Endothelial cell of umbilical vein (primary cell): ENCODE data around the gene PIF1. TPM values are rescaled to one million over a fixed set of nuclear protein-coding genes. Genes with fewer than 3 reads are reported as not detected.

Experiments
- BruUV-seq: library from RNA; stranded (reverse); fragments of 400-500 nt; replicated peaks from 2 replicates; lab custom pipeline; 2021; lab: Mats Ljungman, UMichigan
- CTCF ChIA-PET: fragments of 300-600, 350-600 bp; sonication (Branson Sonifier 250); formaldehyde crosslinking; loops from one replicate; lab custom pipeline; 2021; ENCODE audit warnings: antibody characterized with exemption, inconsistent platforms; lab: Charles Lee
- POLR2A ChIA-PET: fragments of 300-600, 350-600 bp; sonication (Branson Sonifier 250); formaldehyde crosslinking; loops from one replicate; lab custom pipeline; 2021; ENCODE audit warnings: antibody characterized with exemption, inconsistent platforms; lab: Charles Lee
- DNase-seq: peaks from one replicate; pipeline ENCODE4 v3.0.0-alpha.2; 2011; ENCODE audit warnings: low read depth, low spot score
- FAIRE-seq: peaks from 2 replicates; lab custom pipeline; 2011; peaks lifted over from hg19 to GRCh38; lab: Jason Lieb, UNC
- H2AFZ ChIP-seq: 2 replicates; pipeline ENCODE4 v1.6.0; 2012; ENCODE audit warnings: low read depth, low read length, control low read depth, inconsistent platforms
- H3K27ac ChIP-seq: 2 replicates; pipeline ENCODE4 v1.5.1; 2011; ENCODE audit warnings: low read depth, mild to moderate bottlenecking, control low read depth, low read length, moderate library complexity; ENCODE audit not compliant: insufficient read depth
- H3K27me3 ChIP-seq, 2 experiments: 2 replicates each; pipeline versions ENCODE4 v1.6.0 to v1.6.1; 2011; ENCODE audit warnings: low read length in 2 of 2, mixed read lengths in 1 of 2; ENCODE audit not compliant: control insufficient read depth in 2 of 2, insufficient read depth in 2 of 2
- H3K36me3 ChIP-seq, 2 experiments: 2 replicates in 1 of 2; 3 replicates in 1 of 2; pipeline ENCODE4 v1.5.1; 2011; ENCODE audit warnings: low read length in 2 of 2, mild to moderate bottlenecking in 1 of 2, moderate library complexity in 1 of 2; ENCODE audit not compliant: control insufficient read depth in 2 of 2, insufficient read depth in 2 of 2; ENCODE audit errors: extremely low read depth in 1 of 2
- H3K4me1 ChIP-seq: 3 replicates; pipeline ENCODE4 v1.5.1; 2011; ENCODE audit warnings: mild to moderate bottlenecking, low read length; ENCODE audit not compliant: control insufficient read depth, insufficient read depth; ENCODE audit errors: extremely low read depth
- H3K4me2 ChIP-seq: 2 replicates; pipeline ENCODE4 v1.6.1; 2011; ENCODE audit warnings: low read length, control low read depth, mixed read lengths; ENCODE audit not compliant: insufficient read depth
- H3K4me3 ChIP-seq, 3 experiments: fragments of 200-600 bp in 1 of 3; sonication (generic), shearing (Covaris generic) in 1 of 3; replicated peaks in 1 of 3; 2 replicates each; pipeline ENCODE4 v1.5.1; 2011 to 2016; ENCODE audit warnings: control low read depth in 3 of 3, low read length in 3 of 3, mild to moderate bottlenecking in 2 of 3, inconsistent platforms in 1 of 3, low read depth in 1 of 3, moderate library complexity in 1 of 3; ENCODE audit not compliant: insufficient read depth in 1 of 3
- H3K79me2 ChIP-seq: 2 replicates; pipeline ENCODE4 v1.6.0; 2012; ENCODE audit warnings: low read length, inconsistent platforms; ENCODE audit not compliant: control insufficient read depth, insufficient read depth
- H3K9ac ChIP-seq: replicated peaks from 2 replicates; pipeline ENCODE3; 2011; ENCODE audit warnings: low read length, control low read depth; ENCODE audit not compliant: insufficient read depth; ENCODE audit errors: extremely low read depth
- H3K9me1 ChIP-seq: replicated peaks from 3 replicates; pipeline ENCODE4 v1.6.0; 2011; ENCODE audit warnings: mild to moderate bottlenecking, low read length; ENCODE audit not compliant: control insufficient read depth, insufficient read depth; ENCODE audit errors: extremely low read depth
- H3K9me3 ChIP-seq: replicated peaks from 2 replicates; pipeline ENCODE4 v1.5.1; 2012; ENCODE audit warnings: low read length, inconsistent platforms; ENCODE audit not compliant: control insufficient read depth, insufficient read depth
- H4K20me1 ChIP-seq: replicated peaks from 2 replicates; pipeline ENCODE3; 2011; ENCODE audit warnings: mild to moderate bottlenecking, low read length; ENCODE audit not compliant: control insufficient read depth, insufficient read depth; ENCODE audit errors: extremely low read depth
- EZH2 ChIP-seq: IDR thresholded peaks from 2 replicates; pipeline ENCODE4 v1.6.1; 2012; ENCODE audit warnings: borderline replicate concordance, low read depth, mild to moderate bottlenecking, moderate library complexity, low read length, inconsistent platforms; ENCODE audit not compliant: severe bottlenecking
- FOS ChIP-seq: IDR thresholded peaks from 2 replicates; pipeline ENCODE4 v1.6.1; 2011; ENCODE audit warnings: mild to moderate bottlenecking, low read length, moderate library complexity, borderline replicate concordance; ENCODE audit not compliant: insufficient read depth
- POLR2A ChIP-seq: IDR thresholded peaks from 2 replicates; pipeline ENCODE4 v1.6.1; 2012; ENCODE audit warnings: low read depth, mild to moderate bottlenecking, control low read depth, low read length
- POLR2AphosphoS5 ChIP-seq: IDR thresholded peaks from 2 replicates; pipeline ENCODE4 v1.6.1; 2012; ENCODE audit warnings: low read depth, mild to moderate bottlenecking, control low read depth, low read length, moderate library complexity; ENCODE audit not compliant: insufficient read depth
- dilution Hi-C: fragments of 300-500 bp; cut with MboI; formaldehyde crosslinking; loops from one replicate; pipeline ENCODE4 v1.15.0; 2019; ENCODE audit warnings: low sequenced_read_pairs; ENCODE audit not compliant: extremely low pct_ligation_motif_present
- intact Hi-C: fragments of 100-400 bp; cut with micrococcal nuclease; formaldehyde crosslinking; loops from one replicate; pipeline ENCODE4 v1.10.0; 2022
- polyA plus RNA-seq, 4 experiments: library from polyadenylated mRNA; depleted of rRNA in 3 of 4; stranded (reverse) in 3 of 4; unstranded in 1 of 4; fragments of >200 nt; gene quantifications; 2 replicates each; pipeline versions ENCODE4 v1.2.1 to v1.2.3, GENCODE V29; 2011 to 2012; ENCODE audit warnings: missing spikeins in 1 of 4
- total RNA-seq: library from RNA; stranded (reverse); gene quantifications from 2 replicates; pipeline ENCODE4 v1.2.3, GENCODE V29; 2021
- TF ChIP-seq, protein P1 (sequence below), 2 donors: IDR thresholded peaks; 1 replicate in 1 of 2; 2 replicates in 1 of 2; pipeline ENCODE4 v1.5.1; 2011; ENCODE audit warnings: low read length in 2 of 2, mild to moderate bottlenecking in 2 of 2, moderate library complexity in 2 of 2, control low read depth in 1 of 2, inconsistent platforms in 1 of 2, low read depth in 1 of 2; ENCODE audit not compliant: insufficient read depth in 1 of 2; ENCODE audit errors: extremely low read depth in 1 of 2

PIF1 gene
- total and polyA plus RNA-seq, 2 donors (not counting 3 experiments of a cell fraction or from before 2014, with no cell fraction given) = 18.6 to 52.7 TPM

GRCh38 chr15:64842096-64842939 is 16.9 kb upstream of the PIF1 start:
- no peaks in the 10 kb centered on the region for H3K27me3 ChIP-seq
- TF ChIP-seq FOS (no peak), EZH2 (no peak)
- peak overlapping the region; percentile 26 to 97 (median 62) for H3K4me3 ChIP-seq
- H2AFZ ChIP-seq = no peak overlapping the region
- DNase-seq = peak; percentile 48
- H3K9me1 ChIP-seq = no peaks in the 10 kb centered on the region
- peaks cover 41% of the 10 kb centered on the region for H3K4me1 ChIP-seq
- FAIRE-seq = no peak
- BruUV-seq = TSS peak; percentile 62
- peak overlapping the region; percentile 44 for H3K4me2 ChIP-seq
- H3K9me3 ChIP-seq = no peaks in the 10 kb centered on the region
- H3K9ac ChIP-seq = peak overlapping the region; percentile 57
- intact Hi-C loops = loop anchor here (1.0 to 5.0 kb wide), 3 partner anchors 16 to 145 kb away; partner anchors contain the start of gene SPG21
- H3K79me2 ChIP-seq = peaks cover 55% of the 10 kb centered on the region
- no peaks in the 10 kb centered on the region for H4K20me1 ChIP-seq
- no peaks in the 10 kb centered on the region for H3K36me3 ChIP-seq
- dilution Hi-C loops = no loop called here
- POLR2A ChIA-PET = no interaction called here
- CTCF ChIA-PET = interaction anchor here (1.2 to 2.0 kb wide), 5 partner anchors 36 to 110 kb away, joined by 3 to 9 read pairs (median 3); no protein-coding TSS in a partner anchor
- H3K27ac ChIP-seq = peak overlapping the region; percentile 54

DNA sequence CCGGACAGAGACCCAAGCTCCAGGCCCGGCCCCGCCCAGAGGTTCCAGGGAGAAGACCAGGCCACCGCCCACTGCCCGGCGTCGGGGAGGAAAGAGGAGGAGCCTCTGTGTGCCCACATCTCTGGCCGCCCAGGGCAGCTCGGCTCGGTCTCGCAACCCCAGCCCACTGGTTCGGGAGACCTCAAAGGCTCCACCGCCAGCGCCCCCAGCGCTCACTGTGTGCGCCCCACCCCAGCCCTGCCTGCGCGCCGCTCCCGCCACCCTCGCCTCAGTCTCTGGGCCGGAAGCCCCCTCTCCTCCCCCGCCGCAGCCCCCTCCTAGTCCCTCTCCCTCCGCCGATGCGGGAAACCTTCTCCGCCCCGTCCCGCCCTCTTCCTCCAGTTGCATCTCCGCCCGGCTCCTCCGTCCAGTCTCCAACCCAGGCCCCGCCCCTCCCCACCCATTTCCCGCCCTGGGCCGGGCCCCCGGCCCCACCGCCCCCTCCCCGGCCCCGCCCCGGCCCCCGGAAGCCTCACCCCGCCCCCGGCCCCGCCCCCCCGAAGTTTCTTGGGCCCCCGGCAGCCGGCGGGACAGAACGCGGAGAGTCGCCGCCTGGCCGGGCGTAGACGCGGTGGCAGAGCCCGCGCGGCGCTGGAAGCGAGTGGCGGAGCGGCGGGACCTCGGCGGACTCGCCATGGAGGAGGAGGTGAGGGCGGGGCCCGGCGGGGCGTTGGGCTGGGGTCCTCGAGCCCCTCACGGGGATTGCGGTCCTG is 16.1 kb upstream of the PIF1 start, which contains the start of gene PLEKHO2:
Gene PLEKHO2, plus strand, starts transcription at position 572 of the 752 bp plus-strand sequence. Its CDS starts 102 bp downstream, at position 674.
- Histone ChIP-seq H4K20me1 (no peaks in the 10 kb centered on the region), H3K27me3 (no peaks in the 10 kb centered on the region), H3K9me3 (no peaks in the 10 kb centered on the region), H3K4me2 (peak within 1 kb of the TSS; percentile 75), H2AFZ (peak within 1 kb of the TSS; percentile 55), H3K4me3 (peak within 1 kb of the TSS; percentile 26 to 97 (median 62)), H3K9me1 (no peaks in the 10 kb centered on the region), H3K9ac (peak within 1 kb of the TSS; percentile 57), H3K4me1 (peaks cover 41% of the 10 kb centered on the region), H3K27ac (peak within 1 kb of the TSS; percentile 57), H3K79me2 (peaks cover 47% of the 10 kb centered on the region), H3K36me3 (no peaks in the 10 kb centered on the region)
- FAIRE-seq = peak; percentile 93
- peak; percentile 93 for DNase-seq
- ChIA-PET CTCF (interaction anchor here (0.9 to 1.8 kb wide), 6 partner anchors 37 to 113 kb away, joined by 3 to 9 read pairs (median 4); no protein-coding TSS in a partner anchor), POLR2A (interaction anchor here (0.7 to 1.3 kb wide), 6 partner anchors 16 to 463 kb away, joined by 3 to 6 read pairs (median 4); partner anchors contain the start of genes PIF1 and RNU5B-1)
- BruUV-seq = no TSS peak
- dilution Hi-C loops = no loop called here
- intact Hi-C loops = loop anchor here (1.0 to 5.0 kb wide), 5 partner anchors 16 to 146 kb away; partner anchors contain the start of genes PIF1 and SPG21
- TF ChIP-seq POLR2AphosphoS5 = peak; percentile 84
- TF ChIP-seq FOS = no peak
- TF ChIP-seq, protein P1, sequence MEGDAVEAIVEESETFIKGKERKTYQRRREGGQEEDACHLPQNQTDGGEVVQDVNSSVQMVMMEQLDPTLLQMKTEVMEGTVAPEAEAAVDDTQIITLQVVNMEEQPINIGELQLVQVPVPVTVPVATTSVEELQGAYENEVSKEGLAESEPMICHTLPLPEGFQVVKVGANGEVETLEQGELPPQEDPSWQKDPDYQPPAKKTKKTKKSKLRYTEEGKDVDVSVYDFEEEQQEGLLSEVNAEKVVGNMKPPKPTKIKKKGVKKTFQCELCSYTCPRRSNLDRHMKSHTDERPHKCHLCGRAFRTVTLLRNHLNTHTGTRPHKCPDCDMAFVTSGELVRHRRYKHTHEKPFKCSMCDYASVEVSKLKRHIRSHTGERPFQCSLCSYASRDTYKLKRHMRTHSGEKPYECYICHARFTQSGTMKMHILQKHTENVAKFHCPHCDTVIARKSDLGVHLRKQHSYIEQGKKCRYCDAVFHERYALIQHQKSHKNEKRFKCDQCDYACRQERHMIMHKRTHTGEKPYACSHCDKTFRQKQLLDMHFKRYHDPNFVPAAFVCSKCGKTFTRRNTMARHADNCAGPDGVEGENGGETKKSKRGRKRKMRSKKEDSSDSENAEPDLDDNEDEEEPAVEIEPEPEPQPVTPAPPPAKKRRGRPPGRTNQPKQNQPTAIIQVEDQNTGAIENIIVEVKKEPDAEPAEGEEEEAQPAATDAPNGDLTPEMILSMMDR (IDR thresholded peaks at IDR 0.05; ENCODE audit: extremely low read depth in 1 of 2, insufficient read depth in 1 of 2, low read depth in 1 of 2, low read length in 2 of 2) = peak in 1 of 2 donors; percentile 41
- TF ChIP-seq POLR2A = peak; percentile 94
